Heart left ventricle (tissue), 16 donors: ENCODE results near the gene ZFPM1. TPM values are rescaled to one million over a fixed set of nuclear protein-coding genes. Genes with fewer than 3 reads are reported as not detected.

ENCODE experiments used
- ATAC-seq, 4 donors: fragments of 200-7000 bp; cut with Tn5 transposase; one replicate each; pipeline ENCODE4 v1.9.1; 2020 to 2022; ENCODE audit warnings: moderate library complexity in 4 of 4, mild to moderate bottlenecking in 3 of 4, moderate number of reproducible peaks in 1 of 4
- DNase-seq, 5 donors: peaks; one replicate each; pipeline ENCODE4 v3.0.0-alpha.2; 2020
- H3K27ac ChIP-seq, 12 donors: fragments of 200-600 bp; sonication (generic) in 4 of 12; one replicate each; pipeline versions ENCODE4 v1.5.0 to v1.8.0; 2016 to 2022; ENCODE audit warnings: mild to moderate bottlenecking in 2 of 12
- H3K27me3 ChIP-seq, 9 donors: fragments of 200-600 bp; sonication (generic) in 2 of 9; one replicate each; pipeline versions ENCODE4 v1.5.1 to v1.8.0; 2016 to 2022; ENCODE audit warnings: mild to moderate bottlenecking in 3 of 9
- H3K36me3 ChIP-seq, 9 donors: fragments of 200-600 bp; sonication (generic) in 2 of 9; one replicate each; pipeline versions ENCODE4 v1.5.0 to v1.8.0; 2018 to 2022; ENCODE audit warnings: mild to moderate bottlenecking in 2 of 9
- H3K4me1 ChIP-seq, 12 donors: fragments of 200-600 bp; sonication (generic) in 4 of 12; one replicate each; pipeline versions ENCODE4 v1.5.0 to v1.8.0; 2016 to 2022; ENCODE audit warnings: mild to moderate bottlenecking in 3 of 12
- H3K4me3 ChIP-seq, 12 donors: fragments of 200-600 bp; sonication (generic) in 4 of 12; one replicate each; pipeline versions ENCODE4 v1.5.0 to v1.8.0; 2017 to 2022; ENCODE audit warnings: mild to moderate bottlenecking in 9 of 12, moderate library complexity in 4 of 12
- H3K9me3 ChIP-seq, 12 donors: fragments of 200-600 bp; sonication (generic) in 4 of 12; one replicate each; pipeline versions ENCODE4 v1.5.0 to v1.8.0; 2016 to 2022; ENCODE audit warnings: mild to moderate bottlenecking in 1 of 12
- POLR2A ChIP-seq, 2 donors: fragments of 450-650 bp; IDR thresholded peaks; one replicate each; pipeline ENCODE4 v1.6.1; 2017; ENCODE audit warnings: antibody characterized with exemption in 2 of 2, mild to moderate bottlenecking in 2 of 2, moderate library complexity in 2 of 2
- WGBS, 4 donors: extraction: QIAGEN DNeasy Blood & Tissue Kit in 2 of 4; methylation state at CpG; one replicate each; pipeline versions ENCODE4 v1.1.5 to v1.1.7; 2013 to 2018; 5-methylcytosine and 5-hydroxymethylcytosine counted together
- intact Hi-C, 10 donors: fragments of 100-400 bp; cut with DNase I; formaldehyde crosslinking; loops; one replicate each; pipeline versions ENCODE4 v1.11.1 to v1.14.2; 2022
- polyA plus RNA-seq, 2 donors: library from polyadenylated mRNA; stranded (reverse); fragments of 200-250 nt; gene quantifications; one replicate each; pipeline ENCODE4 v1.2.3, GENCODE V29; 2013
- total RNA-seq, 9 donors: library from RNA; depleted of rRNA in 2 of 9; stranded (reverse); fragments of >200 nt in 2 of 9; fragmentation: NEBNext Ultra II Directional in 3 of 9; extraction: Animal tissue kit (Norgen Biotek cat#: 25700) in 3 of 9; gene quantifications; one replicate each; pipeline versions ENCODE4 v1.1.0 to v1.2.4, GENCODE V29; 2016 to 2023
- TF ChIP-seq, protein P1 (sequence below), 12 donors: fragments of 200-600 bp; sonication (generic) in 4 of 12; IDR thresholded peaks; one replicate each; pipeline versions ENCODE4 v1.5.0 to v1.8.0; 2018 to 2022; ENCODE audit warnings: antibody characterized with exemption in 12 of 12, mild to moderate bottlenecking in 5 of 12
- donor health status: ischemic (EF 13 %, LVEDD 7.1; RV severe dilation, severe dysfunction).
- donor health status: healthy with polysubstance abuse.
- donor health status: DM: no; HTN: yes; CAD: no.
- donor health status: DM: no; HTN: no; CAD: no.
- donor health status: ischemic (EF 25% LVEDD 6.9; RV normal size, moderate dysfunction).
- donor health status: ischemic (EF 25% LVEDD 5.7; RV mildly dilated, moderate dysfunction).
- donor health status: healthy.
- donor health status: DM: yes; HTN: yes; CAD: no.
- donor health status: ischemic (EF 35%, LVEDD 5.7; RV mildly dilated, moderate dysfunction).
- donor health status: nonischemic (EF 11% LVEDD 7.7; RV severe dilation, severe dysfunction).
- donor health status: DM: yes; HTN: yes; CAD: no.
- donor health status: PGD.
- donor health status: ischemic (EF 29% LVEDD 5.4; RV normal size, mild dysfunction).
- donor health status: nonischemic (EF 23%, LVEDD 6.1; RV moderate dilation, normal function).

The ZFPM1 gene
- total and polyA plus RNA-seq, 11 donors, result 1.3 to 6.3 (median 4.1) TPM

DNA sequence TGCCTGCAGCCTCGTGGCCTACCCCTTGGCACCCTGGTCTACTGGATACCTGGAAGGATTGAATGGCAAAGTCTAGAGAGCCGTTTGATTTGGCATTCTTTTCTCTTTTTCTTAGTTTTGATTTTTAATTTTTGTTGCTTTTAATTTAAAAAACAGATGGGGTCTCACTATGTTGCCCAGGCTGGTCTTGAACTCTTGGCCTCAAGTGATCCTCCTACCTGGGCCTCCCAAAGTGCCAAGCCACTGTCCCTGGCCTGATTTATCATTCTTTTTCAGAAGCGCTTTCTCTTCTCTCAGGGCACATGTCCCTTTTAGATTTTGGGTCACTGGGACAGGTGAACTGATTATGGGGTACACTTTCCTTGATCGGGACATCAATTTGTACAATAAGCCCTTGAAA lies 128.0 kb downstream of the ZFPM1 start:
- Histone ChIP-seq H3K27me3 (no peaks in the 10 kb centered on the region), H3K9me3 (no peaks in the 10 kb centered on the region), H3K36me3 (peaks cover 0 to 83% (median 67%) of the 10 kb centered on the region in 9 donors), H3K27ac (no peak overlapping the region), H3K4me1 (peaks cover 0 to 12% (median 0%) of the 10 kb centered on the region in 12 donors), H3K4me3 (no peak overlapping the region)
- ATAC-seq (no peak), DNase-seq (no peak)
- WGBS, 4 donors, result 86 to 91% (median 89%) methylated on average over 4 of the region's 4 CpGs
- TF ChIP-seq, protein P1, sequence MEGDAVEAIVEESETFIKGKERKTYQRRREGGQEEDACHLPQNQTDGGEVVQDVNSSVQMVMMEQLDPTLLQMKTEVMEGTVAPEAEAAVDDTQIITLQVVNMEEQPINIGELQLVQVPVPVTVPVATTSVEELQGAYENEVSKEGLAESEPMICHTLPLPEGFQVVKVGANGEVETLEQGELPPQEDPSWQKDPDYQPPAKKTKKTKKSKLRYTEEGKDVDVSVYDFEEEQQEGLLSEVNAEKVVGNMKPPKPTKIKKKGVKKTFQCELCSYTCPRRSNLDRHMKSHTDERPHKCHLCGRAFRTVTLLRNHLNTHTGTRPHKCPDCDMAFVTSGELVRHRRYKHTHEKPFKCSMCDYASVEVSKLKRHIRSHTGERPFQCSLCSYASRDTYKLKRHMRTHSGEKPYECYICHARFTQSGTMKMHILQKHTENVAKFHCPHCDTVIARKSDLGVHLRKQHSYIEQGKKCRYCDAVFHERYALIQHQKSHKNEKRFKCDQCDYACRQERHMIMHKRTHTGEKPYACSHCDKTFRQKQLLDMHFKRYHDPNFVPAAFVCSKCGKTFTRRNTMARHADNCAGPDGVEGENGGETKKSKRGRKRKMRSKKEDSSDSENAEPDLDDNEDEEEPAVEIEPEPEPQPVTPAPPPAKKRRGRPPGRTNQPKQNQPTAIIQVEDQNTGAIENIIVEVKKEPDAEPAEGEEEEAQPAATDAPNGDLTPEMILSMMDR (IDR thresholded peaks at IDR 0.05), result no peak
- TF ChIP-seq POLR2A (IDR thresholded peaks at IDR 0.05), result no peak
- intact Hi-C loops, result no loop called here

DNA sequence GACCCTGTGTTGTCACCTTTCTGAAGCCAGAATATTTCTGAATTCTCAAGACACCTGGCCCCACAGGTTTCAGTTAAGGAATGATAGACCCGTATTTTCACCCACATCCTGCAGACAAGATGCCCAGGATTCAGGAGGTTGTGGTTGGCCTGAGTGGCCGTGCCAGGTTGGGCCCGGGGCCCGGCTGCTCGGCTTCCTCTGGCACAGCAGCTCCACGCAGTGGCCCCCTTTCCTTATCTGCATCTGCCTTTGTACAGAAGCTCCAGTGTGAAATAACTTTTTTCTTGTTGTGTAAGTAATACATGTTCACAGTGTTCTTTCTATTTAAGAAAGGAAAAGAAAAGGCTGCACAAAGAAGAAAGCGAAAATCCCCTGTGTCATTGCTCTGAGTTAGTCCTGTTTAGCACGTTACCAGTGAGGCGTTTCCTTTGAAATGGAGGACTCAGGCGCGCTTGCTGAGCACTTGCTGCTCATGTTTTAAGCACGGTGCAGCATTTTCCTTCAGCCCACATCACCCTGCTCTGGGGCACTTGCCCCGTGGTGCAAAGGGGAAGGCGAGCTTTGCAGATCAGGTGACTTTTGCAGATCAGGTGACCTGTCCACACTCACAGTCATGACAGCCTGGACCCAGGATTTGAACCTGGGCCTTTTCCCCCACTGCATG lies 130.0 kb downstream of the ZFPM1 start:
- Histone ChIP-seq H3K27ac (no peak overlapping the region), H3K27me3 (no peaks in the 10 kb centered on the region), H3K4me1 (peaks cover 0 to 12% (median 0%) of the 10 kb centered on the region in 12 donors), H3K36me3 (peaks cover 0 to 83% (median 66%) of the 10 kb centered on the region in 9 donors), H3K9me3 (no peaks in the 10 kb centered on the region), H3K4me3 (no peak overlapping the region)
- peak in 1 of 5 donors; percentile 6 for DNase-seq
- no peak for TF ChIP-seq POLR2A (IDR thresholded peaks at IDR 0.05)
- TF ChIP-seq, protein P1 (IDR thresholded peaks at IDR 0.05), result no peak
- WGBS, 4 donors, result 83 to 90% (median 85%) methylated on average over 14 of the region's 14 CpGs
- ATAC-seq, result no peak
- intact Hi-C loops, result no loop called here

DNA sequence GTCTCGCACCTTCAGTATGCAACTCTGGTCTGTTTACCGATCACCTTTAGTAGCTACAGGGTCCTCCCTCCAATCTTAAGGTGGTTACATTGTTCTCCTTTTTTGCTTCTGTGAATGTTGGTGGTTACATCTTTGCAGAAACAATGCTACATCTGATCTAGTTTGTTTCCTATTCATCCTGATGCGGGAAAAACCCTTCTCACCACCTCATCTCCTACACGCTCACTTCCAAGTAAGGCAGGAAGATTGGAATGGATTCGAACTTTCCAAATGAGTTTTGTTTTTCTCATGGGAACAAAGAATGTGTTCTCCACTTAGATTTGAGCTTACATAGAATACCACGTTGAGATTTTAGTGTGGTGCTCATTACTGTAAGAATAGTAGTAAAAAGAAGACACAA lies 131.6 kb downstream of the ZFPM1 start:
- H3K4me3 ChIP-seq, result no peak overlapping the region
- no peaks in the 10 kb centered on the region for H3K27me3 ChIP-seq
- TF ChIP-seq, protein P1 (IDR thresholded peaks at IDR 0.05), result no peak
- TF ChIP-seq POLR2A (IDR thresholded peaks at IDR 0.05), result no peak
- no peak overlapping the region for H3K27ac ChIP-seq
- DNase-seq (no peak), ATAC-seq (no peak)
- WGBS, 4 donors, result 71 to 76% (median 74%) methylated on average over 6 of the region's 6 CpGs
- H3K9me3 ChIP-seq, result no peaks in the 10 kb centered on the region
- H3K4me1 ChIP-seq, result peaks cover 0 to 12% (median 0%) of the 10 kb centered on the region in 12 donors
- intact Hi-C loops, result no loop called here
- H3K36me3 ChIP-seq, result peaks cover 0 to 83% (median 66%) of the 10 kb centered on the region in 9 donors

DNA sequence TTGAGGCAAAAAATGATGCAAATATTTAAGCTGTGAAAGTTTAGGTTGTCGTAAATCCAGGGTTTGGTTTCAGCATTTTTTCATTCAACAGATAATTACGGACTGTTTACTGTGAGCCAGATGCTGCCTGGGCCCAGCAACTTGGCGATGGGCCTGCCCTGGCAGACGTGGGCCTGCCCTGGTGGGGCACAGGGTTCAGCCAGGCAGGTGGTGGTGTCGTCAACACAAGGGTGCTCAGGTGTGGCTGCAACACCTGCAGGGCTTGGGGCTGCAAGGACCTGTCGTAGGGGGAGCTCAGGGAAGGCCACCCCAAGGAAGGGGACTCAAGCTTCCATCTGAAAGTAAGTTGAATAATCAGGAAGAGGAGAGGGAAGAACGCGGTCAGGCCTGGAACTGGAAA lies 132.2 kb downstream of the ZFPM1 start:
- Histone ChIP-seq H3K9me3 (no peaks in the 10 kb centered on the region), H3K36me3 (peaks cover 0 to 86% (median 68%) of the 10 kb centered on the region in 9 donors), H3K4me1 (peaks cover 0 to 12% (median 0%) of the 10 kb centered on the region in 12 donors), H3K27ac (no peak overlapping the region), H3K27me3 (no peaks in the 10 kb centered on the region), H3K4me3 (no peak overlapping the region)
- no peak for ATAC-seq
- WGBS, 4 donors, result 80 to 84% (median 82%) methylated on average over 8 of the region's 8 CpGs
- TF ChIP-seq, protein P1 (IDR thresholded peaks at IDR 0.05), result no peak
- no peak for TF ChIP-seq POLR2A (IDR thresholded peaks at IDR 0.05)
- intact Hi-C loops, result no loop called here
- peak in 1 of 5 donors; percentile 2 for DNase-seq
